IPS DF 19.7 (cell line): Measurements from ENCODE around the gene WDR49.

ENCODE experiments used
- DNase-seq: peaks from one replicate; pipeline ENCODE4 v3.0.0-alpha.2; 2013; ENCODE audit warnings: low read depth, low spot score

Gene WDR49

DNA sequence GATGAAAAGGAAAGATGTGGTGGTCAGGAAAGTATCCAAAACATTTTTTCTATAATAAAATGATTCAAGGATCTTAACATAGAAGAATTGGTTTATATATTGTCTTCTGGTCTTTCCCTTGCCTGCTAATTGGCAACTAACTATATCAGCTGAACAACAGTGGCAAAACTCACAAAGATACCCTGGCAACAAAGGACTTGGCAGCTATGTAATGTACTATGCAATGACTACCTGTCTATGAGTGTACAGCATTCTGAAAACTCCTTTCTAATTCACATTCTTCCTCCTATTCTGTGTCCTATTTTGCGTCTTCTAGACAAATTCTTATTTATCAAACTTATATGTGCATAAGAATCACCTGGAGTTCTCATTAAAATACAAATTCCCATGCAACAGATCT lies 164.2 kb downstream of the WDR49 start:
- DNase-seq = no peak

DNA sequence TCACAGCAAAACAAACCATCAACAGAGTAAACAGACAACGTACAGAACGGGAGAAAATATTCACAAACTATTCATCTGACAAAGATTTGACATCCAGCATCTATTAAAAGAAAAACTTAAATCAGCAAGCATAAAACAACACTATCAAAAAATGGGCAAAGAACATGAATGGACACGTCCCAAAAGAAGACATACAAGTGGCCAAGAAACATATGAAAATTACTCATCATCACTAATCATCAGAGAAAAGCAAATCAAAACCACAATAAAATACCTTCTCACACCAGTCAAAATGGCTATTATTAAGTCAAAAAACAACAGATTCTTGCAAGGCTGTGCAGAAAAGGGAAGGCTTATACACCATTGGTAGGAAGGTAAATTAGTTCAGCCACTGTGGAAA lies 166.2 kb downstream of the WDR49 start:
- no peak for DNase-seq

DNA sequence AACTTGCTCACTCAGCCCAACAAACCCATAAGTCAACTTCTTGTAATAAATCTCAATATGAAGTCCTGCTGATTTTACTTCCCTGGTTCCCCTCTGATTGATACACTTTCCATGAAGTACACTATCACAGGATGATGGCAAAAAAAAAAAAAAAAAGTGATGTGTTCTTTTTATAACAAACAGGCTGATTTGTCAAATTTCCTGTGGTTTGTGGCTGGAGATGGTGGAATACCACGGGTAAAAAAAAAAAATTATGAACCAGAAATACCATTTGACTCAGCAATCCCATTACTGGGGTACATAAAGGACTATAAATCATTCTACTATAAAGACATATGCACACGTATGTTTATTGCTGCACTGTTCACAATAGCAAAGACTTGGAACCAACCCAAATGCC lies 169.2 kb downstream of the WDR49 start:
- DNase-seq = no peak

DNA sequence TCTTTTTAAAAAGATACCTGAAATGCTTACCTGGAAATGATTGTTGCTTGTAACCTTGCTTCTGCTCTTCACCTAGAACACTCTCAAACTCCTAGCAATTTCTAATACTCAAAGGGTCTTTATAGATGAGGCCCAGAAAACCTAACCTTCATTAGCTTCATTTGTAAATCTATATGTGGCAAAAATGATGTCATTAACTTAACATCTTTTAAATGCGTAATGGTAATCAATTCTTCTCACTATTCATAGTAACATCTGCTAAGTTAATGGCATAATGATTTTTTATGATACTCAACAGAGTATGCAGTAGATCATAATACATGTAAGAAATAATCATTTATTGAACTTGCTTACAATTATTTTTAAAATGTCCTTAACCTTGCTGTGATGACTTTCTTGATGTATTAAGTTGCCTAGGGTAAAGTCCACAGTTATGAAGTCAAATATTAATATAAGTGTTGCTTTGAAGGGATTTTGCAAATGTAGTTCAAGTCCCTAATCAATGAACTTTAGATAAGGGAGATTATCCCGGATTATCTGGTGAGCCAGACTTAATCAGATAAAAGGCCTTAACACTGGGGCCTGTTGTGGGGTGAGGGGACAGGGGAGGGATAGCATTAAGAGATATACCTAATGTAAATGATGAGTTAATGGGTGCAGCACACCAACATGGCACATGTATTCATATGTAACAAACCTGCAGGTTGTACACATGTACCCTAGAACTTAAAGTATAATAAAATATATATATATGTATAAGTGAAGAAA lies 169.8 kb downstream of the WDR49 start:
- no peak for DNase-seq

DNA sequence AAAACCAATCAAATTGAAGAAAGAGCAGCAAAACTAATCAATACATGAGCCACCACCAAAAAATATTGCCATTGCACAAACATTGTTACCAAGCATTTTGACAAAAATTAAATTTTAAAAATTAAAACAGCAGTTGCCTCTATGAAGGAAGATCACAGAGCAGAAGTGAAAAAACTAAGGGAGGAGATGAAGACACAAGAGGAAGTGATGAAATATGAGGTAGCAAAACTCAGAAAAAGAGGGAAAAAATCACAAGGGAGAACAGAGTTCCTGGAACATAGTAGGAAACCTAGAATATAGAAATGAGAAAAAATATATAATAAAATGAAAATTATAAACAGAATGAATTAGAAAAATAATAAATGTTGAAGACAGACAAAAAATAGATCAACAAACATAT lies 172.6 kb downstream of the WDR49 start:
- no peak for DNase-seq

DNA sequence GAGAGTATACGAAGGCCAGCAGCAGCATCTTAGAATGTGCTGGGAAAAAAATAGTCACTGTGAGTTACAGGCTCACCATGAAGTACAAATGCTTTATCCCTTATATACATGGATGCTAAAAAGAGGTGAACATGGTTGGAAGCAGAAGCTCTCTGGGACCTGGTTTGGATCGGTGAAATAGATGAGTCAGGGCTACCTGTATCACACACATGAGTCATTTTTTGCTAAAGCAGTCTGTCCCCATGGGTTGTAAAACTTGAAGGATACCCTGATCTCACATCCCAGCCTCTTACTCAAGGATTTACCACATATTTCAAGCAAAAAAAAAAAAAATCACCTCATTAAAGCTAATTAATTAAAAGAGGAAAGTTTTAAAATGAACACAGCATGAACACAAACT lies 173.0 kb downstream of the WDR49 start:
- no peak for DNase-seq

DNA sequence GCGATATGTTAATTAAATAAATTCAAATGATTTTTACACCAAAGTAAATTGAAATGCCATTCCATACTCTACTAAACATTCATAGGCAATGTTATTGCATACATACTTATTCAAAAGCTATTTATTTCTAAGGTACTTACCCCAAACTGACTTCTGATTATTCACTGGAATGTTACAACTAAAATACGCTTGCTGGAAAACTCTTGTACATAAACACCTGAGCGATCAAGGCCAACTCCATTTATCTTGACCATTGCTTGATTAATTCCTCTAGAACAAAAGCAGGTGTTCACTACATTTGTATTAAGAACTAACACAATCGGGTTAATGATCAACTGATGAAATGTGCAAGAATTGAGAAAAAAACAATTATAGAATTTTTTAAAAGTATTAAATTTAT lies 179.9 kb downstream of the WDR49 start, which contains the start of gene SERPINI2:
Gene SERPINI2 (minus strand): TSS at position 180 of the 400 bp plus-strand sequence. CDS start 2,208 bp downstream, outside the sequence.
- no peak for DNase-seq

DNA sequence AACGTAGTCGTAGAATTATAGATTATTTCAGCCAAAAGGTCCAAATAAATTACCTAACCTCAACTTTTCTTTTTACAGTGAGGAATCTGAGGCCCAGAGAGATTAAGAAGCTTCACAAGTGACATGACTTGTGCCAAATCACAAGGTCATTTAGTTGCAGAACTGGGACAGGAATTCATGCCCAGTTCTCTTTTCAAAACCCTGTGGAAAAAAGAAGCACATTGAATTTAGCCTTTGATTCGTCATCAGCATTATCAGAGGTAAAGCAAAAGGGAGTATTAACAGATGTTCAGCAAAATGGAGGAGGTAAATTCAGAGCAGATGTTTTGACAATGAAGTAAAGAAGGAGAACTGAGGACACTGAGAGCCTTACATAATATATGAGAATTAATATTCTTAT lies 184.4 kb downstream of the WDR49 start:
- no peak for DNase-seq

DNA sequence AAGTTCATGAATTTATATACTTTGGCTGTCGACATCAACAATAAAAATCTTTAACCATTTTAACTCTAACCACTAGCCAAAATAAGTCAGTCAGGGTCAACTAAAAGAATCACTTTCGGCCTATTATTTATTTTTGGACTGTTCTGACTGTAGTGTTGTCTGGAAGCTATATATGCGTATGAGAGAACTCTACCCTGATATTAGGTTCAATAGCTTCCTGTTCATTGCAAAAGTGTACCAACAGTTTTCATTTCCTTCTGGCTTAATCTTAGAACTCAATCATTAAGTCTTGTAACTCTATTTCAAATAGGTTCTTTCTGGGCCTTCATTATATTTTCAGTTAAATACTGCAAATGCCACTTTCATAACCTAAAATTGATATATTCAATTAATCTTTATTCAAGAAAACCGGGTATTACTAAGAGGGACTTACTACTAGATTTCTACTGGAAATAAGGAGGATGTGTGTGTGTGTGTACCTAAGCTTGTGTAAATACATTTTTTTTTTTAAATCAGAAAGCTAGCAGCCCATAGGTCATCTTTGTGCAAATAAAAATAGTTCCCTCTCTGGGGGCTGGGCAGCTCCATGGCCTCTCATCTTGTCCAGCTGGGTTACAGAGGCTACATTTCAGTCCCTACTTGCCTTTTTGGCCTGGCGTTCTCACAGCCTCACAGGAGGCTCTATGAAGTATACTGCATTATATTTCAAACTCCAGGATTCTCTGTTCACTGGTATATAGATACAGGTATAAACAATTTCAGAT lies 185.7 kb downstream of the WDR49 start:
- no peak for DNase-seq

DNA sequence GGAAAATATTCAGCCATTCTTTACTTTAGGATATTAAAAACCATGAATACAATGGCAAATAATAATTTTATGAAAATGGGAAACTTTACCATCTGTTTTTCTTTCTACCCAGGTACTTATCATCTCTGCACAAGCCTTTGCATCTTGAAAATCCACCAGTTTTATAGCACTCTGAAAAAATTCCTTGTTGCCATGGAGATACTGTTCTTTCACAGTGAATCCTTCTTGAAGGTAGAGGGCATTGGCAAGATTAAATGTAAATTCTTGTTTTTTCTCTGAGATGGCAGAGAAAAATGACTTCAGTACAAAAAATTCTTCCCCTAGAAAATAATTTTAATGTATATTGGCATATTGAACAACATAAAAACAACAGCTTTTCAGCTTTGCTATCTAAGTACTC lies 186.8 kb downstream of the WDR49 start:
- DNase-seq = no peak

DNA sequence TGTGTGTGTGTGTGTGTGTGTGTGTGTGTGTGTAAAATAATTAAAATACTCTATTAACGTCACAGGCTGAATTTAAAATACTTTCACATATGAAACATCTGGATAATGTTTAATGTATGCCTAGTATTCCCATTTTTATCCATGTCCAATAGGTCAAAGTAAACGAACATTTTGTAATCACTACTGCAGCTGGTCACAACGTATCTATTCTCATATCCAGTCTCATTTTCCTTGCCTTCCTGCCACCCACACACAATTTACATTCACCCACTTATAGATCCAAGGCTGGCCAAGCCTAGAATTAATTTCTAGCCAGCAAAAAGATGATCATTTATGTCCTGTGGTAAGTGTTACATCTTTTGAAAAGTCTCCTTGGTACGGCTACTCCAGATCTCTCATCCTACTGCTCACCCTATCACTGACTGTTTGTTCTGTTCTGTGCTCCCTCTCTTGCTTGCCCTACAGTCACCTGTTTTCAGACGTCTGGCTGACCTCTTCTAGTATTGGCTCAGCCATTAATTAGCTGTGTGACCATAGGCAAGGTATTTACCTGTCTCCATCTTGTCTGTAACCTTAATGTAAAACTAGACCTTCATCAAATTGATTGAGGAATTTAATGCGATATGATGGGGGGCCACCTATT lies 197.5 kb downstream of the WDR49 start:
- no peak for DNase-seq

DNA sequence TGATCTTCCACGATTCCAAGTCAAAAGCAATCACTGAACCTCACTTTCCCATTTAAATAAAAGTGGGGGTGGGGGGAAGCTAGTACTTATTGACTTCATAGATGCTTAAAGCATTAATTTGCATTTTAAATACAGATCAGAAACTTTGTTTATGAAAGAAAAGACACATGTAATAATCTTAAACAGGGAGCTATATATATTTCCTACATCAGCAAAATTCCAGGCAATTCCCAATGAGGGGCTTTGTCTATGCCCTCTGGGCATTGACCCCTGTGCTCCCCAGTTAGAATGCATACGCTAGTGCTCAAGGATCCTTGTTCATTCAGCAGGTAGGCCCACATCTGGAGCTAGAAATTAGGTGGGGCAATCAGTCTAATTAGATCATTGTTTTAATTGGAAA lies 199.9 kb downstream of the WDR49 start:
- DNase-seq = no peak

DNA sequence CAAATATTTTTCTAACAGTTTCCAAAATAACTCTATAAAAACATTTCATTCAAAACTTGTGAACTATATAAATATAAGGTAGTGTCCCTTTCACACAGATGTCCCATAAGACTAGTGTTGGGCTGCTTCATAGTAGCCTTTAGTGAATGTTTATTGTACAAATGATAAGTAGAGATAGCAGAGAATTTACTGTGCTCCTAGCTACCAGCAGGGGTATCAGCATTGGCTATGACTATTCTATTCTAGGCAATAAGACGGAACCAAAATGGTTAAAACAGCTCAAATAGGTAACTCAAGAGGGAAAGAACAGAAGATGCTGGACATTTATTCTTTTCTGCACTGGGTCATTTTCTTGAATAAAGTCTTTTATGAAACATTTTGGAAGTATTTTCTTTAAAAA lies 202.5 kb downstream of the WDR49 start:
- DNase-seq = no peak

DNA sequence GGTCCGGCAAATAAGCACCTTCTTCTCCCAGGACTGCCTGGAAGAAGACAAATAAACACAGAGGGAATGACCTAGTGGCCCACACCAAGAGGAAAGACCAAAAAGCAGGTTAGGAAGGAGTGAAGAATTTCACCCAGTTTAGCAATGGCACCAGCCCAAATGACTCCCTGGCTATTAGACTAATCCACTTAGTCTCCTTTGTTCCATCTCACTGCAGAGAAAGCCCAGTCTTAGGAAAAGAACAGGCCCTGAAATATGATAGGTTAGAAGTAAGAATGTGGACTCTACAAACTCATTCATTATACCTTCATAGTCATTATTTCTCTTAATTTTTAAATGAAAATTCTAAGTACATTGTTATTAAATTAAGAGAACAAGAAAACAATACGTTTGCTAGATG lies 203.1 kb downstream of the WDR49 start:
- no peak for DNase-seq

DNA sequence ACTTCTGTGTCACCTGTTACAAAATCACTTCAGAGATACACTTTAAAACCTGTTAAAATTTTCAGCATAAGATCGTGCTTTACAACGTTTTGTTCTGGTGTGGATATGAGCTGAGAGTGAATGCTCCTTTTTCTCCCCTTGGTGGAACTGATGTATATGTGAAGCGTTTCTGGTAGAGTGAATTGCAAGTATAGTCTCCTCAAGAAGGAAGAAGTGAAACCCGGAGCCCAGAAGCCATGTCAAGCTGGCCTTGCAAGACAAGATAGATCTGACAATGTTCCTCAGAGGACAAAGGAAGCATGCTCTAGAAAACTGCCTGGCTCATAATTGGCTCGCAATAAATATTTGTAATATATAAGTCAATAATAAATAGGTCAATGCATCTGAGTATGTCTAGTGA lies 203.5 kb downstream of the WDR49 start:
- no peak for DNase-seq

DNA sequence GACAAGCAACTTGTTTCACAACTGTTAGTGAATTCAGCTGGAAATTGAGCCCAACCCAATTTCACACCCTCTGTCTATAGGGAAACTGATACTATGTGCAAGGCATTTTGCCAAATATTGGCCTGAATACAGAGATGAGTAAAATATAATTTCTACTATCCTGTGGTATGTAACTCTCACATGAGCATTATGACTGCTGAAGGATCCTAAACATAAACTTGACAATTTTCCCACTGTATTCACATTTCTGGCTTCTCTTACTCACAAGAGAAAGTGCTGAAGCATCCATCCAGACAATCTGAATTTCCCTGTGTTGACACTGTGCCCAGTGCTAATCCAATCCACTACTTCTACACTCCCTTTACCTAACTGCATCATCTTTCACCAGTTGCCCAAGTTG lies 208.3 kb downstream of the WDR49 start:
- no peak for DNase-seq

DNA sequence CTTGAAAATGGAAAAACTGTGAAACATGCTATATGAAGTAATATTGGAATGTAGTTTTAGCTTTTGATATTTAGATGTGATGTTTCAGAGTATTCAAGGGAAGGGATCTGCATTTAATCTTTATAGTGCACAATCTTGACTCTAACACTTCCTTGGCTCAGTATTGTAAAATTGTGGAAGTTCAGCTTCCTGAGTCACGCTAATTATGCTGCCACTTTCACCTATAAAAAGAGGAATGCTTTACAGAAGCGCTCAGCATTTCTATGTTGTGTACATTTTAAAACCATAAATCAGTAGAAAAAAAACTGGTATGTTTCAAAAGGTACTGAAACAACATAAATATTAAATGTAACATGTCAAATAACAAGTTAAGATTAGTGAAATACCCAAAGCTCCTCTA lies 212.5 kb downstream of the WDR49 start:
- no peak for DNase-seq

DNA sequence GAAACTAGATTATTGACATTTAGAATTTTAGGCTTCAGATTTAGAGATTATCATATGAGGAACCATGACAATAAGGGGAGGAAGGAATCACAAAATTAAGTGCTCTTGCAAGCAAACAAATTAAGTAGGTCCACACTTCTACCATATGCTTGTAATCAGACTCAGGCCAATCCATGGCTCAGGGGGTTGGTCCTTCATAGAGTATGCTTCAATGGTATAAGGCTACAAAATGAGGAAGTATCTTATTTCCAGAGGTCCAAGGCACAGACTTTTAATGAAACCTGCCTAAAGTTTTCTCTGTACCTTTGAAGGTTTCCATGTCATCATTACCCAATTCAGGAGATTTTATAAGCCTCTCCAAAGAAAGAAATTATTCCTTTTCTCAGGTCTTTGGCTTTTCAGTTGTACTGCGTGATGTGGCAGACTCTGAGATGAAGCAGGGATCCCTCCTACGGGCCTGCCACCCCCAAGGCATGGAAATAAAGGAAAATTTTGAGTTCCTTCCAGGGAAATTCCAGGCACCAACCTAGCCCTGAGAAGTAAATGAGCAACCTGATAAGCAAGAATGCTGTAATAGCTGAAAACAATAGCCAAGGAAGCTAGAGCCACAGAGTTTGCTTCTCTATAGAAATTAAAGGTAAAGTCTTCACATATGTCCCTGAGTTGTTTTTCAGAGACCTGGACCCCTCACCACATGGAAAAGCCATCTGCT lies 216.2 kb downstream of the WDR49 start:
- no peak for DNase-seq
